Activated CD8-positive, alpha-beta memory T cell treated with anti-CD3 and anti-CD28 coated beads for 1 hour (primary cell): ENCODE results near the gene KCNQ5.

Experiments
- DNase-seq, 2 donors: peaks; one replicate each; pipeline ENCODE4 v3.0.0-alpha.2; 2020; ENCODE audit warnings: low read depth in 1 of 2; ENCODE audit errors: extremely low read depth in 1 of 2

Gene KCNQ5

DNA sequence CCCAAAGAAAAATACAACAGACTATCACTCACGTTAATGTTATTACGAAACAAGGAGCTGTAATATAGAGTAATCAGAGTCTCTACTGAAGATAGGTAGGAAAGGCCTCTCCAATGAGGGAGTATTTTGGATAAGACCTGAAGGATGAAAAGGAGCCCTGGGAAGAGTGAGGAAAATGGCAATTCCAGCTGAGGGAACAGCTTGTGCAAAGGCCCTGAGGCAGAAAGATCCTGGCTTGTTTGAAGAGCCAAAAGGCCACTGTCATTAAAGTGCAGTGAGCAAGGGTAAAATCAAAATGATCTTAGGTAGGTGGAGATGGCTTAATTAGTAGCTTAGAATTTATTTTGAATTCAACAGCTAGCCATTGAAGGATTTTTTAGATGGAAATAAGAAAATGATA lies 464.9 kb downstream of the KCNQ5 start:
- DNase-seq = no peak

DNA sequence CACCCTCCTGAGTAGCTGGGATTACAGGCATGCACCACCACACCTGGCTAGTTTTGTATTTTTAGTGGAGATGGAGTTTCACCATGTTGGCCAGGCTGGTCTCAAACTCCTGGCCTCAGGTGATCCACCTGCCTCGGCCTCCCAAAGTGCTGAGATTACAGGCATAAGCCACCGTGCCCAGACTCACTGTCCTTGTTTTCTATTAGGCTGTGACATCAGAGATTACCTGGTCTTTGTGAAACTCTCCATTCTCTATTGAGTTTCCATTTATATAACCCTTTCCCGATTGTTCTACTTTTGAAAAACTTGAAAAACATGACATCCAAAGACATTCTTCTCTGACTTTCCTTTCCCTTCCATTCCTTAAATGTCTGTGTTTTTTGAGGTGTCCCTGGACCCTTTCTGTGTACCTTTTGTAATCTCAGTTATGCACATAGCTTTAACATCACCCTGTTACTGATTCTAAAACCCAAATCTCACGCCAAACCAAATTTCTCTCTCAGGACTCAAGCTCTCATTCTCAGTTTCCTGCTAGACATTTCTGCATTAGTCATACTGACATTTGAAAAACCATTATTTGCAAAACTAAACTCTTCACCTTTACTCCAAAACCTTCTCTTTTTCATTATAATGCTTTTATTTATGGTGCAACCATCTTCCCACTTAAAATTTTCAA lies 466.4 kb downstream of the KCNQ5 start:
- DNase-seq = no peak

DNA sequence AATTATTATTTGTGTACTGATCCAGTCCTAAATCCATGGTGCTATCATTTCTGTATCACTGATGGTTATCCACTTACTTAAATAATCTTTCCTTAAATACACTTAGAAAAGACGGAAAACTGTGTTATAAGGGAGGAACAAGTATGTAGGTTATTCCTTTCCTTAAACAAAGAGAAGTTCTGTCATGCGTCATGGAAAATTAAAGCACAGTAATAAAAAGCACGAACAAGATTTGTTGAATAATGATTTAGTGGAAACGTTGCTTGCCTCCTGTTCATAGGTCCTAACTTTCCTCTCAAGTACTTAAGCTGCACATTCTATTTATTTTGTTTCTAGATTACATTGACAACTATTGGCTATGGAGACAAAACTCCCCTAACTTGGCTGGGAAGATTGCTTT lies 483.1 kb downstream of the KCNQ5 start:
- DNase-seq = no peak

DNA sequence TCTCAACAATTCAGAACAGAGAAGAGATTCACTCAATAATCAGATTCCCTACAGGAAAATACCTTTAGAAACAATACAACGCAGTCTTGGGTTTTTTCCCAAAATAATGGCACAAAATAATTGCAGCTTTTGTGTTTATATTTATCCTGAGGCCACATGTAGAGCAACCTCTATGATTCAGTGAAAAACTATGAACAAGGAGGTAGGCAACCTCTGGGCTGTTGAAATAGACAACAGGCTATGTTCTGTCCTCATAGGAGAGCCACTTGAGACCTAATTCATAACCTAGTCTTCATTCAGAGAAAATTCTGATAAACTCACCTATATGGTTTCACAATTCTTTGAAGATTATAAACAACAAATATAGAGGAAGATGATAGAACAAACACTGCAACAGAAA lies 485.2 kb downstream of the KCNQ5 start:
- DNase-seq = no peak

DNA sequence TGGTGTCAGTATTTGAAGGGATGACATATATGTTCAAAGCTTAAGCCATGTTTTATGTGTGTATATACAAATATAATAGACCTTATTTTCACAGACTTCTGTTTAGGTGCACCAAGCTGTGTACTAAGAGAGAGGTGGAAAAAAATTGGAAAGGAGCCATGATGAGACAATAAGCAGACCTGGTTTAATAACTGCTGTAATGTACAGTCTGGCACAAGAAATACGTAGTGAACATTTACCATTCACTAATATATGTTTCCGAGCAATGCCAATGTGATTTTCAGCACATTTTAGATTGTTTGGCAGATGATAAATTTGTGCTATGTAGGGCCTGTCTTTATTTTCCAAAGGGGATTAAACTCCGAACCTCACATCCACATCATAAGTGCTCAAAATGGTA lies 487.1 kb downstream of the KCNQ5 start:
- no peak for DNase-seq

DNA sequence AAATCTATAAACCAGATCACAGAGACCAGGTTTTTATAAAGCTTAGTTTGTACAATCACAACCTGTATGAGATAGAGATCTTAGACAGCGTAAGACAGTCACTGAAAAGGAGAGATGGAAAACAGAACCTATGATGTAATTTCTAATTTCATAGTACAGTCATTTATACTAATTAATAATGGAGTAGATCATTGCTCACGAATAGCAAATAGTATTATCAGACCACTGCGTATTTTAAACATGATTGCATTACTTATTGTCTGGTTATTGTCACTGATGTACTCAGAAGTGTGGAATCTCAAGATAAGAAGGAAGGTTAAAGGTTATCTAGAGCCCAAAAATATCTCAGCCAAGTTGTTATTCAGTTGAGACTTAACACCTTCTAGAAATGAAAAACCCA lies 487.8 kb downstream of the KCNQ5 start:
- no peak for DNase-seq

DNA sequence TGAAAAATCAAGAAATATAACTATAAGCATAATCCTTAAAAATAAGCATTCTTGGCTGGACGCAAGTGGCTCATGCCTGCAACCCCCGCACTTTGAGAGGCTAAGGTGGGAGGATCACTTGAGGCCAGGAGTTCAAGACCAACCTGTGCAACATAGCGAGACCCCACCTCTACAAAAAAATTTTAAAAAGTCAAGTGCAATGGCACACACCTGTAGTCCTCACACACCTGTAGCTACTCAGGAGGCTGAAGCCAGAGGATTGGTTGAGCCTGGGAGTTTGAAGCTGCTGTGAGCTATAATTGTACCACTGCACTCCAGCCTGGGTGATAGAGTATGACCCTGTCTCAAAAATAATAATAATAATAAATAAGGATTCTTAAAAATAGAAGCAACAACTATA lies 494.5 kb downstream of the KCNQ5 start:
- no peak for DNase-seq

DNA sequence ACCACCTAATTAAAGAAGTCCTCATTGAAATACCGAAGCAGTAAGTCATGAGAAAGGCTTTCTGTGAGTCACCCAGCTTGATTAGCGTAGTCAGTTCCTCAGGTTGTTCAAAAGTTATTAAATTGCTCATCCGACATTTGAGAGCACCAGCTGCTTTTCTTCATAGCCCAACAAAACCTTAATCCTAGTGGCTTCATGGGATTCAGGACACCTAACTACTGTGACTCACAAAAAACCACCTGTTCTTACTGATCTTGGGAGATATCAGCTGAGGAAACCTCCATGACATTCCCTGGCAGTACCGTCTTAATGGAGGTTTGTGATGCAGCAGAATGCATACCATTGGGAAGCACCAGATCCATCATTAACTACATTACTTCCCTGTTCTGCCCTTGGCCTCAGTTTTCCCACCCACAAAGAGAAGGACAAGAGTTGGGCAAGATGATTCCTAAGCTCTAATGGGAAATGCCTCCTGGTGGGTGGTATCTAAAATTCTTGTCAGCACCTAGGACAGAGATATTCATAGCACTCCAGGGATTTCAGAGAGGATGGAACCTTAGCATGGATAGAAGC lies 499.6 kb downstream of the KCNQ5 start:
- DNase-seq = no peak

DNA sequence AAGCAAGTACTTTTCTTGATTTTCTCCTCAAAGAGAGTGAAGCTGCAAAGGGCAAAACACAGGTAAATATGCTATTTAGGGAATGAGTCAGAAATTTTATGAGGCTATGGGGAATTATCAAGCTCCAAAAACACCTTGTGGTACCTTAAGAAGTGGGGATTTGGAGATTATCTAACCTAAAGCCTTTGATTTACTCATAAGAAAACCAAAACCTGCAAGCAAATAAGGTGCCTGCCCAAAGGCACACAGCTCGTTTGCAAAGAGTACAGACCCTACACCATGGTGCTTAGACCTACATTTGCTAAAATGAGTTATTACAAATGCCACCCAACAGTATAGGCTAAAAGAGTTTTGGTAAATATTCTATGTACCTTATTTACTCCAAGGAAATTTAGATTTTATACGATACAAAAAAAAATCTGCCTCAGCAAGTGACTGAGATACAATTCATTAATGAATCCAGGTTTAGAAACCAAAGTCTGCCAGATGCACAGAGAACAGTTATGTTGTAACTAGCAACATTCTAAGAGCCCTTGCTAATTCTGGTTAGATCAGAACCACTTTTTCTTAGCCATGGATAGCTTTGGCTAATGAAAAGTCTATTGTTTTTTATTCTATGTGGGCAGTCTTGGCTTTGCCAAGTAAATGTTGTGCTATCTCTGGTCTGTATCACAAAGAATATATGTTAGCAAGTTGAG lies 501.9 kb downstream of the KCNQ5 start:
- DNase-seq = no peak

DNA sequence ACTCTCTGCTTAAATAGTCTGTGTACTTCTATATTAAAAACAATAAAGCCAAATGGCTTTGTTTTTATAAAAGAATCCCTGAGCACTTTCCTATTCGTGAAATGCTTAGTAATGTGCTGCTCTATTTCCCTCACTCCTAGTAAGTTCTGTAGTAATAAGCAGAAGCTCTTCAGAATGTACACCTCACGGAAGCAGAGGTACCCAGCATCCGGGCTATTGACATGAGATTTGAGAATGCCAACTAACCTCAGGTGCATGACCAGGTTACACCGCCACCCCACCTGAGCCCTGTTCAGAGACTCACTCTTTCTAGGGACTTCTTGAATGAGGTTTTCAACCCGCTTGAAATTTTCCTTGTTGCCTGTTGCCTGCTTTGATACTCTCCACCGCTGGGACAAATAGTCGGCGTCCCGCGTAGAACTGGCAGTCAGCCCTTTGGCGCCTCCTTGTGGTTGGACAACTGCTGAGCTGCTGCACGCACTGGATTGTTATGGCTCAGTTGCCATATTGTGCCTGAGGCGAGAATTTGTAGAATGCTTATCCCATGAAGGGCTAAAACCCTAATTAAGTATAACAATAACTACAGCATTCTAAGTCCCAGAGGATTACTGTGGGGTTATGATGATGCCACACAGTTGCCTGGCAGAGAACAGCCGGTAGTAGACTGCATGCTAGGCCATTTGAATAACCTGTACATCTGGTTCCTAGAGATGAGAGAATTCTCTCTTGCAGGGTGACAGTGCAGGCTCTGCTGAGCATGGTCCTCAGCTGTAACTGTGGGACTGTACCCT lies 508.0 kb downstream of the KCNQ5 start:
- peak; percentile 50 to 70 for DNase-seq

DNA sequence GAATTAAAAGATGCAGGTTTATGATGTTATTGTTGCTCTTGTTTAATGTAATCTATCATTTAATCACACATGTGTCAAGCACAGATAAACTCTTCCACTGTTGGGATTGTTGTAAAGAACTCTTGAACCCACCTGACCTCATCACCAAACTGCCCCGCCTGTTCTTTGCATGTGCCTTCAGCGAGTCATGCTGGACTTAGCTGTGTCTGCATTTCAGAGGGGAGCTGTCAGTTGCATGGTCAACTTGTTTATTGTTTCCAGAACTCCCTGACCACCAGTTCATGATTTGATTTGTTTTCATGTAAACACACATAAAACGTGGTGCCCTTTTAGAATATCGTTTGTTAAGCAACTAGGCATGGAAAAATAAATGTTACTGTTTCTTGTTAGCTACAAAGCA lies 509.8 kb downstream of the KCNQ5 start:
- DNase-seq = no peak

DNA sequence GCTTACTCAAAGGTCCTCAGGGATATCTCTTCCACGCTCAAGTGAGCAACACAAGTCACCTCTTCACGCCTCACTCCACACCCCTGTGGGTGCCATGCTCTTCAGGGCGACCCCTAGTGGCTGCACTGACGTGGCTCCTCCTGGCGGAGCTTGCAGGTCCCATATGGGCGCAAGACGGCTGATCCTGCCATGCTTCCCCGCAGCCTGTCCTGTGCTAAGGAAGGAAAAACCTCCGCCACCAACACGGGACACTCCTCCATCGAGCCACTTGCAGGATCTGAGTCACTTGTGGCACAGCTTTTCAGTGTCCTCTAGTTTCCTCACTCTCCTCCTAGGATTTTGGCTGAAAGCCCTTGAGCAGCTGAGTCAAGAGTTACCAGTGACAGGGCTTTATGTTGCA lies 512.7 kb downstream of the KCNQ5 start:
- DNase-seq = no peak

DNA sequence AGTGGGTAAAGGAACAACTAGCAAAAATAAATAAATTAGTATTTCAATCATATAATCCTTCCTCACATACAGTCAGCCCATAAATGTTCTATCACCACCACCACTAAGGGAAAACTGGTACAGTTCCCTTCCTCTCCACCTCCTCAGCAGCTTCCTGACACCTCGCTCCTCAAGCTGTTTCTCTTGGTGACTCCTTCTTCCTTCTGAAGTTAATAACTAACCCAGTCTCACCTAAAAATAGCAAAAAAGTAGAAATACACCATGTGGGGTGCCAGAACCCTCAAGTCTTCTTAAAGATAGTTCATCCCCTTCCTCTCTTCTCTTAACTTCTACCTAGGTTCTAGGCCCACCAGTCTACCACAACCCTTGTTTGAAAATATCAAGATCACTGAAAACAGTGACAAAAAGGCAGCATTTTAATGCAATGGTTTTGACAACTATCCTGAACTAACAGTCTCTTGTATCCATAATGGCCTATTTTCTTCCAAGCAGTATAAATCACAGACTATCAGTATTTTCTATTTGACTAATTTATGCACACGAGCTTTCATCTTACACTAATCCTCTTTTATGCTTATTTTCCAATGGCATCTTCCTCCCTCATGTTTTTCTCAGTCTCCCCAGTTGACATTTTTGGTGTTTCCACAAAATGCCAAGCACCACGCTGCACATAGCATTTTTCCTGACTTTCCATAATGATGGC lies 518.0 kb downstream of the KCNQ5 start:
- no peak for DNase-seq

DNA sequence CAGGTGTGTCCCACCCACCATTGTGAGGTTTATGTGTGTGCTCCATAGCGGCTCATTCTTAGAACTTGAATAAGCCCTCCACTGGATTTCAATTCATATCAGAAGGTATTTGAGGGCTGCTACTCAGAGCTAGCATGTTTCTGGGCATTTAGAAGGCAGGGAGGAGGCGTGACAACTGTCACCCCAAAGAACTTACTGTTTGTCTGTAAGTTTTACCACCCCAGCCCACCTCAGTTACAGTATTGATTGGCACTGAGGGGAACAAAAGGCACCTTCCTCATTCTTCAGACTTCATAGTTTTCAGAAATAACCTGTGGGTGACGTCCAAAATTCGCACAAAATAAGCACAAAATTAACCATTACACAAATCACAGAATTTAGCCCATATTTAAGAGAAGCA lies 521.7 kb downstream of the KCNQ5 start:
- DNase-seq = no peak

DNA sequence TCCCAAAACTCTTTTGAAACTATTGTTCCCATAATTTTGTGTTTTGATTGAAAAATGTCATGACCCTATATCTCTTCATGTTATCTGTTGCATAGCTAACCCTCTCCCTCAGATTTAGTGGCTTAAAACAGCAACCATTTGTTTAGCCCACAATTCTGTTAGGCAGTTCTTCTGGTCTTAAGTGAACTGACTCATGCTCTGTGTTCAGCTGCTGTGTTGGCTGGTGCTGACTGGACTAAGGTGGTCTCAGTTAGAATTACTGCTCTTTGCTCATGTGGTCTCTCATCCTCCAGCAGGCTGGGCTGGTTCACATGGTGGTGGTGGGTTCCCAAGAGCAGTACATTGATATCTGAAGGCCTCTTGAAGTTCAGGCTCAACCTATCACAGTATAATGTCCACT lies 522.7 kb downstream of the KCNQ5 start:
- no peak for DNase-seq

DNA sequence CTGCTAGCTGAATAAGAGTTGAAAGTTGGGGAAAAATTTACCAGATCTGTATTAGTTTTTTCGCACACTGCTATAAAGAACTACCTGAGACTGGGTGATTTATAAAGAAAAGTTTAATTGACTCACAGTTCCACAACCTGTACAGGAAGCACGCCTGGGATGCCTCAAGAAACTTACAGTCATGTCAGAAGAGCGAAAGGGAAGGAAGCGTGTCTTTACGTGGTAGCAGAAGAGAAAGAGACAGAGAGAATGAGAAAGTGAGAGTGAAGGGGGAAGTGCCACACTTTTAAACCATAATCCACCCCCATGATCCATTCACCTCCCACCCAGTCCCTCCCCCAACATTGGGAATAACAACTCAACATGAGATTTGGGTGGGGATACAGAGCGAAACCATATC lies 523.8 kb downstream of the KCNQ5 start:
- no peak for DNase-seq

DNA sequence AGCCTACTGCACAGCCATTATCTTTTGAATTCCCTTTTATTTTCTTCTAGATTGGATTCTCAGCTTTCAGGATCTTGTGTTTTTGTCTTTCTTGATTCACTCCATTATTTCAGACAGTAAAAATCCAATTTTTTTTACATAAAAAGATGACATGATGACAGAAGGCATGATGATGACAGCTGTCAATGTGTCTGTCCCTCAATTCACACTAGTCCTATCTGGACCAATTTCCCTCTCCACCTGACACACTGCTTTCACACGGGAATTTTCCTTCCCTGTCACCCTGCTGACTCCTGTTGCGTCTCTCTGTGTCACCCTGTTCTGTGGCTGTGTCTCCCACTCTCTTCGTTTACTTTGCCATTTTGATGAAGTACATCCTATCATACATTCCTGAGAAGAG lies 529.9 kb downstream of the KCNQ5 start:
- no peak for DNase-seq

DNA sequence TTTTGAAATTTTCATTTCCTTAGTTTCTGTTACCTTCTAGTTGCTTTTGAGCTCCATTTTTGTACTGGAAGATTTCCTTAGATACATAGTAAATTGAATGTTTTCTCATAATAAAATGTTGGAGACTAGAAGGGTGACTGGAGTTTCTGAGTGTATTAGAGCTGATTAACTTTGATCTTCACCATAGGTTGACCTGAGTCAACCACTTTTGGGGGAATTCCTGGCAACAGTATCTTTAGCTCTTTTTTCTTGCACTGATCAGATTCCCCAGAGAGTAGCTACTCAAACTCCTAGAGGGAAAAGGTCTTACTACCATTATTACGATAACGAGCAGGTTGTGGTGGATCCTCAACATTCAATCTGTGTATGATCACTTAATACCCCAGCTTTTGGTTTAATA lies 530.7 kb downstream of the KCNQ5 start:
- DNase-seq = no peak

DNA sequence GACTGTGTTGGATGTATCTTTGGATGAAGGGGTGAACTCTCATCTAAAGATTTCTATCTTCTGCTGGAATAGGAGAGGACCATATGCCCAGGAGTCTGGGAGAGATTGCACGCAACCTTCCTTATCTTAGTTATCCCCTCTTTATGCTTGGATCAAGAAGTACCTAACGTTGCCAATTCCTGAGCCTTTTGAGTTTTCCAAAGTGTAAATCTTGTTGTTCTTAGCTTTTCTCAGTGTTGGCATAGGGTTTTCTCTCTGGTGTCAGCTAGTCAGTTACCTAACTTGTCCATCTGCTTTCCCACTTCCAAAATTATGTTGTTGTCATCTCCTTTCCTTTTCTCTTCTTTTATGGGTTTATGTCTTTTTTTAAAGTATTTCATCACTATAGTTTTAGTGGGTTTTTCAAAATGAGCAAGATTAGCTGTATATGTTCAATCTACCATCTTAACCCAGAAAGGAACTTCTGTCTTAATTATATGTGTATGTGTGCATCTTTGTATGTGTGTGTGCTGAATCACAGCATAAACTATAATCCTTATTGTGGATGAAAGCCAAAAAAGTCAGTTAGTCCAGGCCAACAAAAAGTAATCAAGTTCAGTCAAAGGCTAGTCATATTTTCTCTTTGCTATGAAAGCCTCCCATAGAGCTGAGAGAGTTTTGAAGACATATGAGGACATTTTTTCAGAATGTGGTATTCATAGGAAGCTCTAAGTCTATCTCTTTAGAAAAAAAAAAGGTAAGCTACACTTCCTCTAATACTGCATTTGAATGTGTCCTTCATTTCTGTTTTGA lies 531.3 kb downstream of the KCNQ5 start:
- DNase-seq = no peak
